GM21423 (cell line): ENCODE measurements around the gene MARCHF10.
"Not testable (repeated sequence)": the region's sequence is repeated elsewhere in the genome, so short reads cannot be mapped to it uniquely, and the experiment has no call there.

Experiments used
- ATAC-seq: cut with Tn5 transposase; IDR thresholded peaks from one replicate; pipeline ENCODE4 v1.9.1; 2021; ENCODE audit warnings: mild to moderate bottlenecking, moderate library complexity; ENCODE audit not compliant: unreplicated experiment

The MARCHF10 gene

GRCh38 chr17:62791235-62791734, 16.8 kb downstream of the MARCHF10 start:
- ATAC-seq, result no peak

GRCh38 chr17:62790564-62790986, 17.5 kb downstream of the MARCHF10 start:
- ATAC-seq, result no peak

- ATAC-seq, result no peak
Measured at GRCh38 chr17:62787366-62787765, 20.7 kb downstream of the MARCHF10 start.

- ATAC-seq, result no peak
Measured at GRCh38 chr17:62786646-62787045, 21.5 kb downstream of the MARCHF10 start.

GRCh38 chr17:62785983-62786382, 22.1 kb downstream of the MARCHF10 start:
- ATAC-seq, result not testable (repeated sequence)

GRCh38 chr17:62782730-62783270, 25.3 kb downstream of the MARCHF10 start:
- no peak for ATAC-seq

GRCh38 chr17:62781831-62782251, 26.3 kb downstream of the MARCHF10 start:
- no peak for ATAC-seq

- no peak for ATAC-seq
Measured at GRCh38 chr17:62781356-62781755, 26.8 kb downstream of the MARCHF10 start.

- ATAC-seq, result no peak
Measured at GRCh38 chr17:62780951-62781350, 27.2 kb downstream of the MARCHF10 start.

GRCh38 chr17:62780269-62780668, 27.8 kb downstream of the MARCHF10 start:
- ATAC-seq, result no peak

GRCh38 chr17:62778990-62779681, 29.0 kb downstream of the MARCHF10 start:
- no peak for ATAC-seq

- no peak for ATAC-seq
Measured at GRCh38 chr17:62775876-62776275, 32.2 kb downstream of the MARCHF10 start.

- ATAC-seq, result no peak
Measured at GRCh38 chr17:62774338-62774737, 33.8 kb downstream of the MARCHF10 start.

GRCh38 chr17:62767997-62768396, 40.1 kb downstream of the MARCHF10 start:
- ATAC-seq, result no peak

GRCh38 chr17:62765351-62765750, 42.8 kb downstream of the MARCHF10 start:
- ATAC-seq, result no peak

- ATAC-seq, result no peak
Measured at GRCh38 chr17:62763891-62764600, 44.1 kb downstream of the MARCHF10 start.

- no peak for ATAC-seq
Measured at GRCh38 chr17:62761884-62762283, 46.2 kb downstream of the MARCHF10 start.

GRCh38 chr17:62760945-62761267, 47.2 kb downstream of the MARCHF10 start:
- no peak for ATAC-seq

- ATAC-seq, result no peak
Measured at GRCh38 chr17:62760059-62760944, 47.8 kb downstream of the MARCHF10 start.

GRCh38 chr17:62757500-62757951, 50.6 kb downstream of the MARCHF10 start:
- ATAC-seq, result no peak

- ATAC-seq, result no peak
Measured at GRCh38 chr17:62756198-62756597, 51.9 kb downstream of the MARCHF10 start.
